Stimulated activated CD4-positive, alpha-beta T cell treated with anti-CD3 and anti-CD28 coated beads, Interleukin-15, amount 100 ng/mL, for 1 hour (primary cell): Measurements from ENCODE around the gene TULP1.

Source experiments
- DNase-seq, 2 donors: peaks; one replicate each; pipeline ENCODE4 v3.0.0-alpha.2; 2020; ENCODE audit warnings: low read depth in 1 of 2, low spot score in 1 of 2

Gene TULP1

GRCh38 chr6:35484921-35485392, 27.7 kb downstream of the TULP1 start:
- no peak for DNase-seq

- DNase-seq, result no peak
These were observed 28.6 kb downstream of the TULP1 start for GRCh38 chr6:35483893-35484645.

- DNase-seq, result no peak
These were observed 29.2 kb downstream of the TULP1 start for GRCh38 chr6:35483490-35483889.

GRCh38 chr6:35483062-35483461, 29.6 kb downstream of the TULP1 start:
- no peak for DNase-seq

GRCh38 chr6:35481226-35481625, 31.5 kb downstream of the TULP1 start:
- no peak for DNase-seq

- no peak for DNase-seq
These were observed 32.5 kb downstream of the TULP1 start for GRCh38 chr6:35480176-35480575.

- DNase-seq, result no peak
These were observed 34.4 kb downstream of the TULP1 start for GRCh38 chr6:35478259-35478658.

GRCh38 chr6:35477551-35478179, 35.0 kb downstream of the TULP1 start:
- DNase-seq, result no peak

- DNase-seq, result no peak
These were observed 35.7 kb downstream of the TULP1 start for GRCh38 chr6:35477028-35477427.

- no peak for DNase-seq
These were observed 36.7 kb downstream of the TULP1 start for GRCh38 chr6:35476004-35476403.

GRCh38 chr6:35475573-35475972, 37.1 kb downstream of the TULP1 start:
- DNase-seq, result no peak

GRCh38 chr6:35474942-35475570, 37.6 kb downstream of the TULP1 start:
- DNase-seq, result no peak

- no peak for DNase-seq
These were observed 38.4 kb downstream of the TULP1 start for GRCh38 chr6:35474131-35474941.

GRCh38 chr6:35473850-35474130, 38.9 kb downstream of the TULP1 start:
- no peak for DNase-seq

- no peak for DNase-seq
These were observed 39.4 kb downstream of the TULP1 start for GRCh38 chr6:35473075-35473849.

GRCh38 chr6:35471836-35472345, 40.8 kb downstream of the TULP1 start:
- no peak for DNase-seq

GRCh38 chr6:35470663-35471120, 42.0 kb downstream of the TULP1 start:
- no peak for DNase-seq

- DNase-seq, result no peak
These were observed 42.7 kb downstream of the TULP1 start for GRCh38 chr6:35469751-35470662.

GRCh38 chr6:35468980-35469750, 43.5 kb downstream of the TULP1 start:
- peak in 1 of 2 donors; percentile 39 for DNase-seq
